Neuronal stem cell (in vitro differentiated cells): Measurements from ENCODE around the gene EPHA6.

Experiments used
- DNase-seq: peaks from one replicate; pipeline ENCODE4 v3.0.0-alpha.2; 2013; ENCODE audit warnings: low spot score
- H2AFZ ChIP-seq: one replicate; pipeline ENCODE4 v1.6.1; 2013; ENCODE audit warnings: mild to moderate bottlenecking, low read length, inconsistent platforms
- H2AK5ac ChIP-seq: 2 replicates; pipeline ENCODE4 v1.6.1; 2013; ENCODE audit warnings: low read depth, mild to moderate bottlenecking, inconsistent platforms, low read length, moderate library complexity, mixed read lengths
- H2BK120ac ChIP-seq: 2 replicates; pipeline ENCODE4 v1.6.1; 2013; ENCODE audit warnings: low read depth, mild to moderate bottlenecking, inconsistent platforms, low read length, moderate library complexity, mixed read lengths
- H2BK12ac ChIP-seq: one replicate; pipeline ENCODE4 v1.6.1; 2013; ENCODE audit warnings: low read length, inconsistent platforms
- H2BK15ac ChIP-seq: 2 replicates; pipeline ENCODE4 v1.6.1; 2013; ENCODE audit warnings: mild to moderate bottlenecking, low read length, inconsistent platforms, mixed read lengths
- H2BK5ac ChIP-seq: one replicate; pipeline ENCODE4 v1.6.1; 2013; ENCODE audit warnings: inconsistent platforms, mild to moderate bottlenecking, low read length, moderate library complexity
- H3K14ac ChIP-seq: one replicate; pipeline ENCODE4 v1.6.1; 2013; ENCODE audit warnings: low read length, inconsistent platforms
- H3K18ac ChIP-seq: 2 replicates; pipeline ENCODE4 v1.6.1; 2013; ENCODE audit warnings: low read length, inconsistent platforms
- H3K23ac ChIP-seq: 2 replicates; pipeline ENCODE4 v1.6.1; 2013; ENCODE audit warnings: low read depth, mild to moderate bottlenecking, mixed read lengths, low read length, inconsistent platforms; ENCODE audit not compliant: poor library complexity
- H3K27ac ChIP-seq: replicated peaks from 3 replicates; pipeline ENCODE4 v1.5.1; 2013; ENCODE audit warnings: low read length, inconsistent platforms
- H3K27me3 ChIP-seq, 3 experiments: 2 replicates each; pipeline ENCODE4 v1.6.1; 2013; ENCODE audit warnings: low read length in 3 of 3, mild to moderate bottlenecking in 2 of 3, inconsistent platforms in 1 of 3, low read depth in 1 of 3, mixed read lengths in 1 of 3, moderate library complexity in 1 of 3; ENCODE audit not compliant: control insufficient read depth in 3 of 3, insufficient read depth in 3 of 3
- H3K36me3 ChIP-seq, 2 donors: replicated peaks in 1 of 2; 2 replicates each; pipeline ENCODE4 v1.6.1; 2013; ENCODE audit warnings: low read length in 2 of 2; ENCODE audit not compliant: control insufficient read depth in 2 of 2, insufficient read depth in 2 of 2
- H3K4ac ChIP-seq: 2 replicates; pipeline ENCODE4 v1.6.1; 2013; ENCODE audit warnings: inconsistent platforms, mild to moderate bottlenecking, low read length, moderate library complexity
- H3K4me1 ChIP-seq, 2 donors: 1 replicate in 1 of 2; 2 replicates in 1 of 2; pipeline ENCODE4 v1.6.1; 2013; ENCODE audit warnings: low read length in 2 of 2, low read depth in 1 of 2; ENCODE audit not compliant: control insufficient read depth in 2 of 2, insufficient read depth in 1 of 2
- H3K4me2 ChIP-seq: one replicate; pipeline ENCODE4 v1.6.1; 2013; ENCODE audit warnings: mild to moderate bottlenecking, low read length, inconsistent platforms; ENCODE audit not compliant: insufficient read depth, poor library complexity, severe bottlenecking
- H3K4me3 ChIP-seq, 2 donors: 2 replicates each; pipeline ENCODE4 v1.5.1; 2013; ENCODE audit warnings: low read length in 2 of 2, mild to moderate bottlenecking in 2 of 2, inconsistent platforms in 1 of 2, moderate library complexity in 1 of 2
- H3K79me1 ChIP-seq: one replicate; pipeline ENCODE4 v1.6.1; 2013; ENCODE audit warnings: low read depth, mild to moderate bottlenecking, inconsistent platforms, low read length, moderate library complexity
- H3K9ac ChIP-seq: one replicate; pipeline ENCODE4 v1.6.1; 2013; ENCODE audit warnings: mild to moderate bottlenecking, low read depth, low read length, inconsistent platforms; ENCODE audit not compliant: poor library complexity
- H3K9me3 ChIP-seq, 2 donors: replicated peaks in 1 of 2; 2 replicates each; pipeline versions ENCODE3 to v1.6.1; 2013; ENCODE audit warnings: low read length in 2 of 2, mild to moderate bottlenecking in 2 of 2, inconsistent platforms in 1 of 2, low read depth in 1 of 2, mixed read lengths in 1 of 2, moderate library complexity in 1 of 2; ENCODE audit not compliant: control insufficient read depth in 2 of 2, insufficient read depth in 1 of 2
- H4K8ac ChIP-seq: one replicate; pipeline ENCODE4 v1.6.1; 2013; ENCODE audit warnings: low read depth, mild to moderate bottlenecking, inconsistent platforms, low read length, moderate library complexity
- H4K91ac ChIP-seq: one replicate; pipeline ENCODE4 v1.6.1; 2013; ENCODE audit warnings: low read length, low read depth, mild to moderate bottlenecking, inconsistent platforms; ENCODE audit not compliant: poor library complexity
- WGBS, 2 donors: extraction: QIAGEN DNeasy Blood & Tissue Kit; methylation state at CpG; one replicate each; pipeline ENCODE4 v1.1.7; 2013; ENCODE audit warnings: missing lambda C conversion rate in 2 of 2, mixed read lengths in 1 of 2; ENCODE audit not compliant: insufficient read length in 2 of 2, insufficient replicate concordance in 1 of 2; ENCODE audit errors: extremely low coverage in 2 of 2; 5-methylcytosine and 5-hydroxymethylcytosine counted together

The EPHA6 gene

DNA sequence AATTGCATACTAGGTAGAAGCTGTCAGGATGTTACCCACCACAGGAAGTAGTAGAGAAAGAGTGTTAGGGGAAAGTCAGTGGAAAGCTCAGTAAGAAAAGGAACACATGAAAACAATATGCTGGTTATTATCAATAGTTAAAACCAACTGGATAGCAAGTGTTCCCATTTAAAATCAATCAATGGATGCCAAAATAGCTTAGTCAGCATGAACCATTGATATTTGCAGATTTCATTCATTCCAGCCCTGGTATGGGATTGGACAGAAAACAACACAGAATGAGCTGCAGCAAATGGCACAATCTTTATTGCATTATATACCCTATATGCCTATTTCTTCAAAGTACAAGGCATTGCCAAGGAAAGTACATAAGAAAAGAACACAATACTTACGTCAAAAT, 293.7 kb downstream of the EPHA6 start:
- Histone ChIP-seq H2BK15ac (no peak overlapping the region), H2BK12ac (no peak overlapping the region), H3K14ac (no peak overlapping the region), H3K9me3 (no peaks in the 10 kb centered on the region), H3K23ac (no peak overlapping the region), H2AK5ac (no peak overlapping the region), H2BK5ac (no peak overlapping the region), H2BK120ac (no peak overlapping the region), H3K4me2 (no peak overlapping the region), H3K4me1 (no peaks in the 10 kb centered on the region), H4K8ac (no peak overlapping the region), H3K36me3 (no peaks in the 10 kb centered on the region), H4K91ac (no peak overlapping the region), H3K9ac (no peak overlapping the region), H3K27ac (no peak overlapping the region), H3K18ac (no peak overlapping the region), H3K79me1 (no peaks in the 10 kb centered on the region), H3K27me3 (no peaks in the 10 kb centered on the region), H2AFZ (no peak overlapping the region), H3K4ac (no peak overlapping the region), H3K4me3 (no peak overlapping the region)
- WGBS, 2 donors, result no CpG with 5 or more reads among the region's 1 CpG
- no peak for DNase-seq

DNA sequence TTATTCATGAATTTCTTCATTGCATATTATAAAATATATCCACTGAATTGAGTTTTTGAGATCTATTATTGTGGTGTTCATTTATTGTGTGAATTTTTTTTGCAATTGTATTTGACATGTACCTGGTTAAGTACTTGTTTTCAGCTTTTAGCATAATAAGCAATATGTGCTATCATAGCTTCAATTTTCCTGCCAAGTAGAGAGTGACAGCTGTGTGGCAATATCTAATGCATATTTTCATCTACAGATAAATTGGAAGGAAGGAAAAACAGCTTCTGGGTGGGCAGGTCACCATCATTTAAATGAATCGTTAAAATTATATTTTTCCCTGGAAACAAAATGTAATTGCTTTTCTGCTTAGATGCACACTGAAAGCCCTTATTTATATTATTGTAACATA, 296.9 kb downstream of the EPHA6 start:
- no peak for DNase-seq
- no peak overlapping the region for H3K14ac ChIP-seq
- no peak overlapping the region for H3K18ac ChIP-seq
- H3K79me1 ChIP-seq, result no peaks in the 10 kb centered on the region
- no peak overlapping the region for H3K9ac ChIP-seq
- no peaks in the 10 kb centered on the region for H3K27me3 ChIP-seq
- no peak overlapping the region for H3K4ac ChIP-seq
- H3K27ac ChIP-seq, result no peak overlapping the region
- H2AK5ac ChIP-seq, result no peak overlapping the region
- no peak overlapping the region for H3K4me3 ChIP-seq
- H4K91ac ChIP-seq, result no peak overlapping the region
- H2BK15ac ChIP-seq, result no peak overlapping the region
- H3K9me3 ChIP-seq, result no peaks in the 10 kb centered on the region
- no peaks in the 10 kb centered on the region for H3K4me1 ChIP-seq
- no peak overlapping the region for H4K8ac ChIP-seq
- no peak overlapping the region for H2BK120ac ChIP-seq
- H3K4me2 ChIP-seq, result no peak overlapping the region
- H2BK12ac ChIP-seq, result no peak overlapping the region
- no peak overlapping the region for H2BK5ac ChIP-seq
- H3K23ac ChIP-seq, result no peak overlapping the region
- H2AFZ ChIP-seq, result no peak overlapping the region
- no CpG with 5 or more reads among the region's 1 CpG for WGBS, 2 donors
- no peaks in the 10 kb centered on the region for H3K36me3 ChIP-seq

DNA sequence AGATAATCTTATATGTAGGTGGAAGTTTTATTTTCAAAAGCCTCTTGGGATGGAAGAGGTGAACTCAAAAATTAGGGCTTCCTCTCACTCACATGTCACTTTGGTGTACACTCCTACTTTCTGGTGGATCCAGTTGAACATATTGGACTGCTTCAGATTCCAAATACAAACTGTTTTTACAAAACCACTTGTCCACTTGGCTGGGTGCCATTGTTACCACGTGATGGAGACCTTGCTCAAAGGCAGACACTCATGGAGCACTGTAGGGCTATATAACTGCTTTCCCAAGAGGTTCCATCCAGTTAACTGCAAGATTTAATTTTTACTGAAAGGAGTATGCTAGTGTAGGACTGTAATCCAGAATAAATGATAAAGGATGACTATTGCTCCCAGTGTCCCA, 307.0 kb downstream of the EPHA6 start:
- DNase-seq, result no peak
- WGBS, 2 donors, result no CpG with 5 or more reads among the region's 1 CpG

DNA sequence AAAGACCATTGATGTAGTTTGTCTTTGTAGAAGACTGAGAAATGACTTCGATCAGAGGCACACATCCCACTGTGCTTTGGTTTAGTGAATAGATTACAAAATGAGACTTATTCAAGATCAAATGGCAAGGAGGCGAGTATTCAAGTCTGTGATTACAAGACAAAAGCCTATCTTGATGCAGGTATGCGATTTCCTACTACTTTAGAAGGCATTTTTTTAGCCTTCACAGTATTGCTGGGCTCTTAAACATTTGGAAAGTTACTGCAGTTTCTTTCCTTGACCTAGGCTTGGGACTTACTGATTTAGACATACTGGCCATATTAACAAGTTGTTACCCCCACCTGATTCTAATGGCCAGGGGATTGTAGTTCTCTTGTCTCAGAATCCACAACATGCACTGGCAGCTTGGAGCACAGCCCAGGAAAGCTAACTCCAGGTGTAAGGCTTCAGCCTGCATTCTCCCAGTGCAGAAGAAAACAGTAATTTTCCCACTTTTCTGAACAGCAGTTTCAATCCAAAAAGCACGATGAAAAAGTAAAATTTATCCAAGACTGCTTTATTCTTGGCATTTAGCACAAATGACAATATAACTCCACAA, 311.6 kb downstream of the EPHA6 start:
- H3K9ac ChIP-seq, result no peak overlapping the region
- no peaks in the 10 kb centered on the region for H3K4me1 ChIP-seq
- no peak overlapping the region for H3K4ac ChIP-seq
- no peak overlapping the region for H3K23ac ChIP-seq
- H2BK15ac ChIP-seq, result no peak overlapping the region
- no peak overlapping the region for H2BK5ac ChIP-seq
- no peaks in the 10 kb centered on the region for H3K27me3 ChIP-seq
- no peaks in the 10 kb centered on the region for H3K79me1 ChIP-seq
- no peak for DNase-seq
- no peak overlapping the region for H3K4me3 ChIP-seq
- no peak overlapping the region for H4K8ac ChIP-seq
- H2BK120ac ChIP-seq, result no peak overlapping the region
- H2AK5ac ChIP-seq, result no peak overlapping the region
- no peak overlapping the region for H2AFZ ChIP-seq
- H4K91ac ChIP-seq, result no peak overlapping the region
- WGBS, 2 donors, result no CpG with 5 or more reads among the region's 4 CpGs
- H3K4me2 ChIP-seq, result no peak overlapping the region
- no peaks in the 10 kb centered on the region for H3K36me3 ChIP-seq
- H3K18ac ChIP-seq, result no peak overlapping the region
- no peak overlapping the region for H3K27ac ChIP-seq
- H2BK12ac ChIP-seq, result no peak overlapping the region
- no peaks in the 10 kb centered on the region for H3K9me3 ChIP-seq
- no peak overlapping the region for H3K14ac ChIP-seq

More for the DNA sequence above, 307.0 kb downstream of the EPHA6 start:
- no peak overlapping the region for H4K91ac ChIP-seq
- H3K27ac ChIP-seq, result no peak overlapping the region
- H2AK5ac ChIP-seq, result no peak overlapping the region
- H2BK120ac ChIP-seq, result no peak overlapping the region
- no peak overlapping the region for H4K8ac ChIP-seq
- H3K4ac ChIP-seq, result no peak overlapping the region
- no peak overlapping the region for H3K9ac ChIP-seq
- H2BK12ac ChIP-seq, result no peak overlapping the region
- no peak overlapping the region for H3K14ac ChIP-seq
- H3K4me3 ChIP-seq, result no peak overlapping the region
- H3K23ac ChIP-seq, result no peak overlapping the region
- no peaks in the 10 kb centered on the region for H3K36me3 ChIP-seq
- no peaks in the 10 kb centered on the region for H3K4me1 ChIP-seq
- H3K9me3 ChIP-seq, result no peaks in the 10 kb centered on the region
- no peak overlapping the region for H3K18ac ChIP-seq
- H2BK15ac ChIP-seq, result no peak overlapping the region
- no peak overlapping the region for H2AFZ ChIP-seq
- H2BK5ac ChIP-seq, result no peak overlapping the region
- no peaks in the 10 kb centered on the region for H3K27me3 ChIP-seq
- H3K4me2 ChIP-seq, result no peak overlapping the region
- H3K79me1 ChIP-seq, result no peaks in the 10 kb centered on the region
